IMR-90 (cell line): Measurements from ENCODE around the gene CXCL6. TPM values are rescaled to one million over a fixed set of nuclear protein-coding genes. Genes with fewer than 3 reads are reported as not detected.

Experiments
- ATAC-seq: fragments of 200-7000 bp; cut with Tn5 transposase; 2 replicates; pipeline ENCODE4 v1.9.1; 2020; ENCODE audit warnings: low read depth, mild to moderate bottlenecking, moderate library complexity
- BruUV-seq: library from RNA; stranded (reverse); fragments of 400-500 nt; replicated peaks from 2 replicates; lab custom pipeline; 2021; lab: Mats Ljungman, UMichigan
- CTCF ChIA-PET: fragments of 300-600 bp; formaldehyde crosslinking; extraction: SDS; loops from one replicate; lab custom pipeline; 2021; ENCODE audit warnings: antibody characterized with exemption; lab: Yijun Ruan, JAX
- POLR2A ChIA-PET: fragments of 300-600 bp; sonication (Branson Sonifier 250); formaldehyde crosslinking; loops from one replicate; lab custom pipeline; 2022; ENCODE audit warnings: antibody characterized with exemption; ENCODE audit not compliant: unreplicated experiment; lab: Charles Lee
- DNase-seq: peaks from one replicate; pipeline ENCODE4 v3.0.0; 2013
- H2AFZ ChIP-seq: replicated peaks from 2 replicates; pipeline ENCODE3; 2013; ENCODE audit warnings: low read length, mild to moderate bottlenecking; ENCODE audit not compliant: poor library complexity
- H2AK5ac ChIP-seq: 2 replicates; pipeline ENCODE4 v1.6.1; 2013; ENCODE audit warnings: low read depth, low read length, inconsistent platforms
- H2AK9ac ChIP-seq: replicated peaks from 2 replicates; pipeline ENCODE3; 2013; ENCODE audit warnings: mild to moderate bottlenecking, low read depth, low read length, moderate library complexity; ENCODE audit not compliant: poor library complexity
- H2BK120ac ChIP-seq: 2 replicates; pipeline ENCODE4 v1.6.1; 2013; ENCODE audit warnings: low read depth, low read length, inconsistent platforms
- H2BK15ac ChIP-seq: 3 replicates; pipeline ENCODE4 v1.6.1; 2013; ENCODE audit warnings: low read depth, low read length, inconsistent platforms
- H2BK20ac ChIP-seq: 2 replicates; pipeline ENCODE4 v1.6.1; 2013; ENCODE audit warnings: low read depth, mild to moderate bottlenecking, inconsistent platforms, low read length, moderate library complexity
- H2BK5ac ChIP-seq: 2 replicates; pipeline ENCODE4 v1.6.1; 2013; ENCODE audit warnings: mild to moderate bottlenecking, low read depth, low read length, inconsistent platforms; ENCODE audit not compliant: poor library complexity, severe bottlenecking
- H3K14ac ChIP-seq: replicated peaks from 2 replicates; pipeline ENCODE4 v1.6.1; 2013; ENCODE audit warnings: low read depth, low read length, inconsistent platforms
- H3K18ac ChIP-seq: 2 replicates; pipeline ENCODE4 v1.6.1; 2013; ENCODE audit warnings: low read depth, low read length, control low read depth
- H3K23ac ChIP-seq: 2 replicates; pipeline ENCODE4 v1.6.1; 2013; ENCODE audit warnings: low read depth, low read length, inconsistent platforms
- H3K27ac ChIP-seq: 2 replicates; pipeline ENCODE4 v1.5.1; 2013; ENCODE audit warnings: mild to moderate bottlenecking, control low read depth, low read length; ENCODE audit not compliant: insufficient read depth
- H3K27me3 ChIP-seq: 2 replicates; pipeline ENCODE4 v1.6.1; 2013; ENCODE audit warnings: low read length; ENCODE audit not compliant: control insufficient read depth, insufficient read depth
- H3K36me3 ChIP-seq: 2 replicates; pipeline ENCODE4 v1.6.1; 2013; ENCODE audit warnings: low read length, mixed read lengths; ENCODE audit not compliant: control insufficient read depth, insufficient read depth
- H3K4ac ChIP-seq: 2 replicates; pipeline ENCODE4 v1.6.1; 2013; ENCODE audit warnings: low read depth, low read length, inconsistent platforms
- H3K4me1 ChIP-seq: 2 replicates; pipeline ENCODE4 v1.6.1; 2013; ENCODE audit warnings: low read length, mixed read lengths; ENCODE audit not compliant: control insufficient read depth, insufficient read depth
- H3K4me2 ChIP-seq: 2 replicates; pipeline ENCODE4 v1.6.1; 2013; ENCODE audit warnings: low read depth, mild to moderate bottlenecking, control low read depth, low read length, moderate library complexity
- H3K4me3 ChIP-seq: 2 replicates; pipeline ENCODE4 v1.5.1; 2013; ENCODE audit warnings: low read depth, mild to moderate bottlenecking, control low read depth, low read length, moderate library complexity; ENCODE audit not compliant: insufficient read depth
- H3K56ac ChIP-seq: 2 replicates; pipeline ENCODE4 v1.6.1; 2013; ENCODE audit warnings: low read length, inconsistent platforms; ENCODE audit not compliant: insufficient read depth; ENCODE audit errors: extremely low read depth
- H3K79me1 ChIP-seq, 2 experiments: 2 replicates each; pipeline ENCODE4 v1.6.1; 2013; ENCODE audit warnings: low read length in 2 of 2, inconsistent platforms in 1 of 2, low read depth in 1 of 2
- H3K9ac ChIP-seq: 2 replicates; pipeline ENCODE4 v1.6.1; 2013; ENCODE audit warnings: low read depth, low read length, control low read depth
- H3K9me1 ChIP-seq: 2 replicates; pipeline ENCODE4 v1.6.1; 2013; ENCODE audit warnings: low read length, inconsistent platforms; ENCODE audit not compliant: insufficient read depth
- H3K9me3 ChIP-seq: 2 replicates; pipeline ENCODE4 v1.6.1; 2013; ENCODE audit warnings: low read length; ENCODE audit not compliant: control insufficient read depth, insufficient read depth
- H4K20me1 ChIP-seq: 2 replicates; pipeline ENCODE4 v1.6.1; 2013; ENCODE audit warnings: low read length, inconsistent platforms; ENCODE audit not compliant: insufficient read depth
- H4K5ac ChIP-seq: 2 replicates; pipeline ENCODE4 v1.6.1; 2013; ENCODE audit warnings: mild to moderate bottlenecking, low read depth, low read length, control low read depth
- H4K8ac ChIP-seq, 2 experiments: 2 replicates each; pipeline ENCODE4 v1.6.1; 2013; ENCODE audit warnings: low read depth in 2 of 2, low read length in 2 of 2, control low read depth in 1 of 2, inconsistent platforms in 1 of 2
- H4K91ac ChIP-seq: 2 replicates; pipeline ENCODE4 v1.6.1; 2013; ENCODE audit warnings: low read depth, low read length, inconsistent platforms; ENCODE audit not compliant: insufficient read depth
- BHLHE40 ChIP-seq: fragments of 150-350 bp; IDR thresholded peaks from 2 replicates; pipeline ENCODE4 v1.6.1; 2016; ENCODE audit warnings: mild to moderate bottlenecking, low read depth, low read length
- CEBPB ChIP-seq: IDR thresholded peaks from 2 replicates; pipeline ENCODE4 v1.6.1; 2012; ENCODE audit warnings: low read depth, low read length, improper control_type of control experiment
- CHD1 ChIP-seq: IDR thresholded peaks from 2 replicates; pipeline ENCODE4 v1.6.1; 2012; ENCODE audit warnings: low read depth, low read length, improper control_type of control experiment
- CTCF ChIP-seq: conservative IDR thresholded peaks from 2 replicates; pipeline ENCODE4 v1.5.1; 2012; ENCODE audit warnings: mild to moderate bottlenecking, low read depth, low read length, improper control_type of control experiment
- ELK1 ChIP-seq: fragments of 150-350 bp; IDR thresholded peaks from 2 replicates; pipeline ENCODE4 v1.6.1; 2016; ENCODE audit warnings: low read depth, mild to moderate bottlenecking, low read length, moderate library complexity, borderline replicate concordance
- FOS ChIP-seq: fragments of 150-350 bp; IDR thresholded peaks from 2 replicates; pipeline ENCODE4 v1.6.1; 2016; ENCODE audit warnings: low read depth, low read length
- MAFK ChIP-seq: IDR thresholded peaks from 2 replicates; pipeline ENCODE4 v1.6.1; 2012; ENCODE audit warnings: low read depth, low read length, improper control_type of control experiment
- MAZ ChIP-seq: IDR thresholded peaks from 2 replicates; pipeline ENCODE4 v1.6.1; 2012; ENCODE audit warnings: low read depth, mild to moderate bottlenecking, low read length, improper control_type of control experiment, moderate library complexity, borderline replicate concordance
- MXI1 ChIP-seq: IDR thresholded peaks from 2 replicates; pipeline ENCODE4 v1.6.1; 2012; ENCODE audit warnings: low read depth, mild to moderate bottlenecking, low read length, moderate library complexity, borderline replicate concordance
- NFE2L2 ChIP-seq: fragments of 150-350 bp; IDR thresholded peaks from 2 replicates; pipeline ENCODE4 v1.6.1; 2016; ENCODE audit warnings: low read depth, mild to moderate bottlenecking, low read length
- POLR2A ChIP-seq: IDR thresholded peaks from 2 replicates; pipeline ENCODE4 v1.6.1; 2012; ENCODE audit warnings: mild to moderate bottlenecking, low read depth, low read length
- RAD21 ChIP-seq: IDR thresholded peaks from 2 replicates; pipeline ENCODE4 v1.6.1; 2012; ENCODE audit warnings: low read length, improper control_type of control experiment
- RCOR1 ChIP-seq: IDR thresholded peaks from 2 replicates; pipeline ENCODE4 v1.6.1; 2012; ENCODE audit warnings: mild to moderate bottlenecking, low read length, improper control_type of control experiment; ENCODE audit not compliant: insufficient replicate concordance
- RFX5 ChIP-seq: IDR thresholded peaks from 2 replicates; pipeline ENCODE4 v1.8.0; 2012; ENCODE audit warnings: low read depth, mild to moderate bottlenecking, low read length, moderate library complexity
- SMC3 ChIP-seq: fragments of 150-350 bp; IDR thresholded peaks from 2 replicates; pipeline ENCODE4 v1.6.1; 2016; ENCODE audit warnings: low read depth, mild to moderate bottlenecking, antibody characterized with exemption, low read length, moderate library complexity
- USF2 ChIP-seq: fragments of 150-350 bp; IDR thresholded peaks from 2 replicates; pipeline ENCODE4 v1.6.1; 2017; ENCODE audit warnings: mild to moderate bottlenecking, antibody characterized with exemption, low read length, low read depth
- WGBS, 2 experiments: methylation state at CpG; one replicate each; pipeline versions ENCODE4 v1.1.5 to v1.1.7; 2013; ENCODE audit warnings: missing lambda C conversion rate in 2 of 2; ENCODE audit not compliant: insufficient read length in 1 of 2; ENCODE audit errors: extremely low coverage in 2 of 2; 5-methylcytosine and 5-hydroxymethylcytosine counted together
- dilution Hi-C: fragments of 300-500 bp; cut with HindIII; formaldehyde crosslinking; loops from one replicate; pipeline ENCODE4 v1.14.3; 2018; ENCODE audit warnings: low sequenced_read_pairs; ENCODE audit not compliant: unreplicated experiment
- in situ Hi-C: fragments of 300-500 bp; cut with MboI; formaldehyde crosslinking; loops from 3 replicates; pipeline ENCODE4 v1.14.3; 2019; ENCODE audit warnings: low sequenced_read_pairs, inconsistent platforms, mixed read lengths
- intact Hi-C: fragments of 100-400 bp; cut with micrococcal nuclease; formaldehyde crosslinking; loops from 2 replicates; pipeline ENCODE4 v1.10.0; 2022
- polyA plus RNA-seq, 3 experiments: library from polyadenylated mRNA; depleted of rRNA; stranded (reverse); fragments of >200 nt; gene quantifications; 2 replicates each; pipeline ENCODE4 v1.2.3, GENCODE V29; 2012; ENCODE audit warnings: low replicate concordance in 1 of 3
- total RNA-seq: library from RNA; depleted of rRNA; stranded (reverse); fragments of >200 nt; gene quantifications from 2 replicates; pipeline ENCODE4 v1.2.3, GENCODE V29; 2012

The CXCL6 gene
- total and polyA plus RNA-seq, 2 of the 4 experiments (the other 2 are of a cell fraction) = not detected

GRCh38 chr4:73800206-73800605, 36.3 kb upstream of the CXCL6 start:
- H4K5ac ChIP-seq = no peak overlapping the region
- no peak overlapping the region for H3K9ac ChIP-seq
- no peaks in the 10 kb centered on the region for H3K36me3 ChIP-seq
- H3K9me3 ChIP-seq = peaks cover 2% of the 10 kb centered on the region
- H4K20me1 ChIP-seq = no peaks in the 10 kb centered on the region
- dilution Hi-C loops = no loop called here
- no CpG with 5 or more reads among the region's 2 CpGs for WGBS, 2 experiments
- no peaks in the 10 kb centered on the region for H3K4me1 ChIP-seq
- ChIA-PET POLR2A (no interaction called here), CTCF (no interaction called here)
- no peak overlapping the region for H3K27ac ChIP-seq
- H3K4me2 ChIP-seq = no peak overlapping the region
- DNase-seq (no peak), ATAC-seq (no peak)
- no peak overlapping the region for H3K56ac ChIP-seq
- H3K9me1 ChIP-seq = no peaks in the 10 kb centered on the region
- no TSS peak for BruUV-seq
- no peak overlapping the region for H3K23ac ChIP-seq
- H2BK15ac ChIP-seq = no peak overlapping the region
- no peak overlapping the region for H2BK5ac ChIP-seq
- no peak overlapping the region for H2BK120ac ChIP-seq
- H3K79me1 ChIP-seq = no peaks in the 10 kb centered on the region
- in situ Hi-C loops = no loop called here
- no peak overlapping the region for H3K14ac ChIP-seq
- TF ChIP-seq CEBPB = no peak
- no peak for TF ChIP-seq MAZ
- TF ChIP-seq USF2 = no peak
- TF ChIP-seq MAFK = no peak
- no peak for TF ChIP-seq RCOR1
- no peak for TF ChIP-seq RAD21
- no peak for TF ChIP-seq CTCF
- no peak for TF ChIP-seq NFE2L2
- TF ChIP-seq FOS = no peak
- TF ChIP-seq BHLHE40 = no peak
- TF ChIP-seq SMC3 = no peak
- TF ChIP-seq POLR2A = no peak
- TF ChIP-seq MXI1 = no peak
- no peak for TF ChIP-seq ELK1
- no peak for TF ChIP-seq CHD1
- no peak for TF ChIP-seq RFX5
- no peak overlapping the region for H2BK20ac ChIP-seq
- no peak overlapping the region for H3K4me3 ChIP-seq
- H2AFZ ChIP-seq = no peak overlapping the region
- no peaks in the 10 kb centered on the region for H3K27me3 ChIP-seq
- intact Hi-C loops = no loop called here
- no peak overlapping the region for H4K91ac ChIP-seq
- H4K8ac ChIP-seq = no peak overlapping the region
- H3K4ac ChIP-seq = no peak overlapping the region
- no peak overlapping the region for H2AK9ac ChIP-seq
- H3K18ac ChIP-seq = no peak overlapping the region
- H2AK5ac ChIP-seq = no peak overlapping the region
